GM23248 (cell line): ENCODE results near the gene SYK.

Experiments used
- EZH2 ChIP-seq: fragments of 200-600 bp; sonication (generic); IDR thresholded peaks from 2 replicates; pipeline ENCODE4 v1.6.1; 2018; ENCODE audit warnings: antibody characterized with exemption, mild to moderate bottlenecking; ENCODE audit not compliant: insufficient read depth, poor library complexity, severe bottlenecking
- EZH2phosphoT487 ChIP-seq: fragments of 200-600 bp; sonication (generic); IDR thresholded peaks from 2 replicates; pipeline ENCODE4 v1.6.1; 2018; ENCODE audit warnings: antibody characterized with exemption, moderate library complexity, mild to moderate bottlenecking, low read depth; ENCODE audit not compliant: insufficient read depth

GRCh38 chr9:90899287-90899686 lies 97.7 kb downstream of the SYK start:
- no peak for TF ChIP-seq EZH2
- no peak for TF ChIP-seq EZH2phosphoT487
